Endothelial cell of umbilical vein (primary cell): ENCODE measurements around the gene GALNT2. TPM values are rescaled to one million over a fixed set of nuclear protein-coding genes. Genes with fewer than 3 reads are reported as not detected.

Source experiments
- BruUV-seq: library from RNA; stranded (reverse); fragments of 400-500 nt; replicated peaks from 2 replicates; lab custom pipeline; 2021; lab: Mats Ljungman, UMichigan
- CTCF ChIA-PET: fragments of 300-600, 350-600 bp; sonication (Branson Sonifier 250); formaldehyde crosslinking; loops from one replicate; lab custom pipeline; 2021; ENCODE audit warnings: antibody characterized with exemption, inconsistent platforms; lab: Charles Lee
- POLR2A ChIA-PET: fragments of 300-600, 350-600 bp; sonication (Branson Sonifier 250); formaldehyde crosslinking; loops from one replicate; lab custom pipeline; 2021; ENCODE audit warnings: antibody characterized with exemption, inconsistent platforms; lab: Charles Lee
- DNase-seq: peaks from one replicate; pipeline ENCODE4 v3.0.0-alpha.2; 2011; ENCODE audit warnings: low read depth, low spot score
- FAIRE-seq: peaks from 2 replicates; lab custom pipeline; 2011; peaks lifted over from hg19 to GRCh38; lab: Jason Lieb, UNC
- H2AFZ ChIP-seq: 2 replicates; pipeline ENCODE4 v1.6.0; 2012; ENCODE audit warnings: low read depth, low read length, control low read depth, inconsistent platforms
- H3K27ac ChIP-seq: 2 replicates; pipeline ENCODE4 v1.5.1; 2011; ENCODE audit warnings: low read depth, mild to moderate bottlenecking, control low read depth, low read length, moderate library complexity; ENCODE audit not compliant: insufficient read depth
- H3K27me3 ChIP-seq, 2 experiments: 2 replicates each; pipeline versions ENCODE4 v1.6.0 to v1.6.1; 2011; ENCODE audit warnings: low read length in 2 of 2, mixed read lengths in 1 of 2; ENCODE audit not compliant: control insufficient read depth in 2 of 2, insufficient read depth in 2 of 2
- H3K36me3 ChIP-seq, 2 experiments: 2 replicates in 1 of 2; 3 replicates in 1 of 2; pipeline ENCODE4 v1.5.1; 2011; ENCODE audit warnings: low read length in 2 of 2, mild to moderate bottlenecking in 1 of 2, moderate library complexity in 1 of 2; ENCODE audit not compliant: control insufficient read depth in 2 of 2, insufficient read depth in 2 of 2; ENCODE audit errors: extremely low read depth in 1 of 2
- H3K4me1 ChIP-seq: 3 replicates; pipeline ENCODE4 v1.5.1; 2011; ENCODE audit warnings: mild to moderate bottlenecking, low read length; ENCODE audit not compliant: control insufficient read depth, insufficient read depth; ENCODE audit errors: extremely low read depth
- H3K4me2 ChIP-seq: 2 replicates; pipeline ENCODE4 v1.6.1; 2011; ENCODE audit warnings: low read length, control low read depth, mixed read lengths; ENCODE audit not compliant: insufficient read depth
- H3K4me3 ChIP-seq, 3 experiments: fragments of 200-600 bp in 1 of 3; sonication (generic), shearing (Covaris generic) in 1 of 3; replicated peaks in 1 of 3; 2 replicates each; pipeline ENCODE4 v1.5.1; 2011 to 2016; ENCODE audit warnings: control low read depth in 3 of 3, low read length in 3 of 3, mild to moderate bottlenecking in 2 of 3, inconsistent platforms in 1 of 3, low read depth in 1 of 3, moderate library complexity in 1 of 3; ENCODE audit not compliant: insufficient read depth in 1 of 3
- H3K79me2 ChIP-seq: 2 replicates; pipeline ENCODE4 v1.6.0; 2012; ENCODE audit warnings: low read length, inconsistent platforms; ENCODE audit not compliant: control insufficient read depth, insufficient read depth
- H3K9ac ChIP-seq: replicated peaks from 2 replicates; pipeline ENCODE3; 2011; ENCODE audit warnings: low read length, control low read depth; ENCODE audit not compliant: insufficient read depth; ENCODE audit errors: extremely low read depth
- H3K9me1 ChIP-seq: replicated peaks from 3 replicates; pipeline ENCODE4 v1.6.0; 2011; ENCODE audit warnings: mild to moderate bottlenecking, low read length; ENCODE audit not compliant: control insufficient read depth, insufficient read depth; ENCODE audit errors: extremely low read depth
- H3K9me3 ChIP-seq: replicated peaks from 2 replicates; pipeline ENCODE4 v1.5.1; 2012; ENCODE audit warnings: low read length, inconsistent platforms; ENCODE audit not compliant: control insufficient read depth, insufficient read depth
- H4K20me1 ChIP-seq: replicated peaks from 2 replicates; pipeline ENCODE3; 2011; ENCODE audit warnings: mild to moderate bottlenecking, low read length; ENCODE audit not compliant: control insufficient read depth, insufficient read depth; ENCODE audit errors: extremely low read depth
- CTCF ChIP-seq, 2 donors: IDR thresholded peaks; 1 replicate in 1 of 2; 2 replicates in 1 of 2; pipeline ENCODE4 v1.5.1; 2011; ENCODE audit warnings: low read length in 2 of 2, mild to moderate bottlenecking in 2 of 2, moderate library complexity in 2 of 2, control low read depth in 1 of 2, inconsistent platforms in 1 of 2, low read depth in 1 of 2; ENCODE audit not compliant: insufficient read depth in 1 of 2; ENCODE audit errors: extremely low read depth in 1 of 2
- EZH2 ChIP-seq: IDR thresholded peaks from 2 replicates; pipeline ENCODE4 v1.6.1; 2012; ENCODE audit warnings: borderline replicate concordance, low read depth, mild to moderate bottlenecking, moderate library complexity, low read length, inconsistent platforms; ENCODE audit not compliant: severe bottlenecking
- FOS ChIP-seq: IDR thresholded peaks from 2 replicates; pipeline ENCODE4 v1.6.1; 2011; ENCODE audit warnings: mild to moderate bottlenecking, low read length, moderate library complexity, borderline replicate concordance; ENCODE audit not compliant: insufficient read depth
- GATA2 ChIP-seq: IDR thresholded peaks from 2 replicates; pipeline ENCODE4 v1.7.0; 2011; ENCODE audit warnings: low read depth, mild to moderate bottlenecking, moderate library complexity, mixed read lengths, low read length; ENCODE audit not compliant: insufficient read length, insufficient read depth
- MAX ChIP-seq: IDR thresholded peaks from 2 replicates; pipeline ENCODE4 v1.6.1; 2011; ENCODE audit not compliant: insufficient read depth, insufficient read length
- MYC ChIP-seq: IDR thresholded peaks from one replicate; pipeline ENCODE4 v1.6.1; 2011; ENCODE audit warnings: mild to moderate bottlenecking, low read depth, low read length
- POLR2A ChIP-seq: IDR thresholded peaks from 2 replicates; pipeline ENCODE4 v1.6.1; 2012; ENCODE audit warnings: low read depth, mild to moderate bottlenecking, control low read depth, low read length
- POLR2AphosphoS5 ChIP-seq: IDR thresholded peaks from 2 replicates; pipeline ENCODE4 v1.6.1; 2012; ENCODE audit warnings: low read depth, mild to moderate bottlenecking, control low read depth, low read length, moderate library complexity; ENCODE audit not compliant: insufficient read depth
- dilution Hi-C: fragments of 300-500 bp; cut with MboI; formaldehyde crosslinking; loops from one replicate; pipeline ENCODE4 v1.15.0; 2019; ENCODE audit warnings: low sequenced_read_pairs; ENCODE audit not compliant: extremely low pct_ligation_motif_present
- intact Hi-C: fragments of 100-400 bp; cut with micrococcal nuclease; formaldehyde crosslinking; loops from one replicate; pipeline ENCODE4 v1.10.0; 2022
- polyA plus RNA-seq, 4 experiments: library from polyadenylated mRNA; depleted of rRNA in 3 of 4; stranded (reverse) in 3 of 4; unstranded in 1 of 4; fragments of >200 nt; gene quantifications; 2 replicates each; pipeline versions ENCODE4 v1.2.1 to v1.2.3, GENCODE V29; 2011 to 2012; ENCODE audit warnings: missing spikeins in 1 of 4
- total RNA-seq: library from RNA; stranded (reverse); gene quantifications from 2 replicates; pipeline ENCODE4 v1.2.3, GENCODE V29; 2021

GALNT2 gene
- total and polyA plus RNA-seq, 2 donors (not counting 3 experiments of a cell fraction or from before 2014, with no cell fraction given) = 56.3 to 77.5 TPM

GRCh38 chr1:230122366-230123279 is 55.6 kb downstream of the GALNT2 start:
- no peak overlapping the region for H3K4me2 ChIP-seq
- H3K9me3 ChIP-seq = no peaks in the 10 kb centered on the region
- H3K36me3 ChIP-seq = no peaks in the 10 kb centered on the region
- no peak overlapping the region for H3K4me3 ChIP-seq
- intact Hi-C loops = no loop called here
- FAIRE-seq (no peak), DNase-seq (no peak)
- peaks cover 3% of the 10 kb centered on the region for H4K20me1 ChIP-seq
- H3K9ac ChIP-seq = no peak overlapping the region
- TF ChIP-seq CTCF (IDR thresholded peaks at IDR 0.05; ENCODE audit: extremely low read depth in 1 of 2, insufficient read depth in 1 of 2, low read depth in 1 of 2, low read length in 2 of 2) (no peak), MAX (no peak), POLR2A (no peak), POLR2AphosphoS5 (no peak), EZH2 (no peak), MYC (no peak), FOS (no peak), GATA2 (no peak)
- POLR2A ChIA-PET = no interaction called here
- peaks cover 13% of the 10 kb centered on the region for H3K79me2 ChIP-seq
- BruUV-seq = no TSS peak
- no peaks in the 10 kb centered on the region for H3K27me3 ChIP-seq
- CTCF ChIA-PET = interaction anchor here (1.3 to 1.4 kb wide), 2 partner anchors 11 to 19 kb away, joined by 3 to 5 read pairs; no protein-coding TSS in a partner anchor
- dilution Hi-C loops = no loop called here
- H2AFZ ChIP-seq = no peak overlapping the region
- H3K4me1 ChIP-seq = no peaks in the 10 kb centered on the region
- H3K27ac ChIP-seq = no peak overlapping the region
- H3K9me1 ChIP-seq = no peaks in the 10 kb centered on the region
